Activated T-helper 17 cell treated with anti-CD3 and anti-CD28 coated beads, Interleukin-2, amount 50 U/mL, for 72 hours (primary cell): ENCODE measurements around the gene MGAM2. TPM values are rescaled to one million over a fixed set of nuclear protein-coding genes. Genes with fewer than 3 reads are reported as not detected.

Experiments used
- ATAC-seq: fragments of 150-1000 bp; cut with Tn5 transposase; replicated peaks from 2 replicates; pipeline ENCODE4 v1.10.0; 2021; ENCODE audit warnings: mild to moderate bottlenecking, moderate library complexity
- H3K27ac Mint-ChIP-seq: one replicate; pipeline ENCODE4 v1.8.0; 2022; ENCODE audit warnings: mixed read lengths
- H3K27me3 Mint-ChIP-seq: one replicate; pipeline ENCODE4 v1.8.0; 2022; ENCODE audit warnings: mixed read lengths
- H3K36me3 Mint-ChIP-seq: one replicate; pipeline ENCODE4 v1.8.0; 2022; ENCODE audit warnings: low read depth, mild to moderate bottlenecking, mixed read lengths
- H3K4me1 Mint-ChIP-seq: one replicate; pipeline ENCODE4 v1.8.0; 2022; ENCODE audit warnings: mixed read lengths
- H3K4me3 Mint-ChIP-seq: one replicate; pipeline ENCODE4 v1.8.0; 2022; ENCODE audit warnings: mild to moderate bottlenecking, mixed read lengths
- H3K9me3 Mint-ChIP-seq: one replicate; pipeline ENCODE4 v1.8.0; 2022; ENCODE audit warnings: mixed read lengths
- total RNA-seq, 2 donors: library from RNA; stranded (reverse); gene quantifications; one replicate each; pipeline ENCODE4 v1.2.3, GENCODE V29; 2022

Gene MGAM2
- total RNA-seq, 2 donors from 2014 or later = 0.58 TPM; not detected in 1

DNA sequence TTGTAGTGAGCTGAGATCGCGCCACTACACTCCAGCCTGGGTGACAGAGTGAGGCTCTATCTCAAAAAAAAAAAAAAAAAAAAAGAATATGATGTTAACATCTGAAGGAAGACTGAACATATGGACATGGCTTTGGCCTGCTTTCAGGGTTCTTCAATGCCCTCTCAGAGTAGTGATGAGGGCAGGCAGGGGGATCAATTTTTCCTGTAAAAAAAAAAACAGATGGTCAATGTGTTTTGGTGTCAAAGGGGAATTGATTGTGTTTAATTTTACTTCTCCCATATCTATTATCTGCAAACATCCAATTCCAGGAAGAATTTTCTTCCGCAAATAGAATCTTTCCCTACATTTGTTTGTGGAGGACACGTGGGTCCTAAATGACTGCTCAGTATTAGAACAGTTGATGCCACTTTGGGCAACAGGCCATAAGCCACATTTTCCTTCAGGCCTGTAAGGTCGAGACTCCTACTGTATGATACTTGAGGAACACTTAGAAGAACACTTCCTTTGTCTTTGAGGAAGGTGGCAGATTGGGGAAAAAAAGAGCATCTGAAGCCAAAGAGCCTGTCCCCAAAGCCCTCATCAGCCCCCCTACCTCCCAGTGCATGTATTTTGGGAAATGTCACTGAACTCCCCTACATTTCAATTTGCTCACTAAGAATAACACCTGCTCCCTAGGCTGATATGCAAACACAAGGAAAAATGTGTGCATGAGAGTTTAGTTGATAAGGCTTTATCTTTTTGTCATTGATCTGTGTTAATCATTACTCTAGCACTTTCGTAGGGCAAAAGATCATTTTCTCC, 28.3 kb downstream of the MGAM2 start:
- H3K4me3 Mint-ChIP-seq = no peak overlapping the region
- no peaks in the 10 kb centered on the region for H3K36me3 Mint-ChIP-seq
- H3K27ac Mint-ChIP-seq = no peak overlapping the region
- peaks cover 4% of the 10 kb centered on the region for H3K27me3 Mint-ChIP-seq
- H3K9me3 Mint-ChIP-seq = no peaks in the 10 kb centered on the region
- H3K4me1 Mint-ChIP-seq = no peaks in the 10 kb centered on the region
- no peak for ATAC-seq

DNA sequence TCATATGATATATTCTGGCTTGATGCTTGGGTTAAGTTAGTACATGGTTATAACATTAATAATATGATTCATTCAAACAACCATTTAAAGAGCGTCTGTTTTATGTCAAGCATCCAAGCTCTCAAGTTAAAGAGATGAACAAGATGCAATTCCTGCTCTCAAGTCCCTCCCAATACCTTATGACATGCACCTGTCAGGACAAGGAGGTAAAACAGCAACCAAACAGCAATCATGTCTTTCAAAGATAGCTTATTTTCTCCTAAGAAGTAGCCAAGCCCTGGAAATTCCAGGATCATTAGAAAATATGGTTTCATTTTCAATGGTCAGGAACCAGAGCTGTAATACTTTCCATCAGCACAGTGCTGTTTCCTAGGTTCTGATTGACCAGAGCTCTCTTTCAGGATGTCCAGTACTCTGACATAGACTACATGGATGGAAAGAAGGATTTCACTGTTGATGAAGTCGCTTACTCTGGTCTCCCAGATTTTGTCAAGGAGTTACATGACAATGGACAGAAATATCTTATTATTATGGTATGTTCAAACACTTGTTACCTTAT, 29.0 kb downstream of the MGAM2 start:
- Mint-ChIP-seq H3K4me3 (no peak overlapping the region), H3K4me1 (no peaks in the 10 kb centered on the region), H3K27ac (no peak overlapping the region), H3K9me3 (no peaks in the 10 kb centered on the region), H3K36me3 (no peaks in the 10 kb centered on the region), H3K27me3 (peaks cover 4% of the 10 kb centered on the region)
- ATAC-seq = no peak

DNA sequence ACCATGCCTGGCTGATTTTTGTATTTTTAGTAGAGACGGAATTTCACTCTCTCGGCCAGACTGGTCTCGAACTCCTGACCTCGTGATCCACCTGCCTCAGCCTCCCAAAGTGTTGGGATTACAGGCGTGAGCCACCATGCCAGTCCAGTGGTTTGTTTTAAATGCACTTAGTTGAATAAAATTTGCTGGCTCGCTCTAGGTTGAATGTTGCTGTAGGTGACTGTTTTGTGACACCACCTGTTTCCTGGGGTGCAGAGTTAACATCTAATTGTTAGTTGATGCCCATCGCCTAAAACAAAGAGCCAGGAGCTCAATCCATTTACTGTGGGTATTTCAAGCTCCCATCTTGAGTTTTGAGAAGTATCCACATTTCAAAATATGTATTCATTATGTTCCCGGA, 31.2 kb downstream of the MGAM2 start:
- no peak overlapping the region for H3K27ac Mint-ChIP-seq

DNA sequence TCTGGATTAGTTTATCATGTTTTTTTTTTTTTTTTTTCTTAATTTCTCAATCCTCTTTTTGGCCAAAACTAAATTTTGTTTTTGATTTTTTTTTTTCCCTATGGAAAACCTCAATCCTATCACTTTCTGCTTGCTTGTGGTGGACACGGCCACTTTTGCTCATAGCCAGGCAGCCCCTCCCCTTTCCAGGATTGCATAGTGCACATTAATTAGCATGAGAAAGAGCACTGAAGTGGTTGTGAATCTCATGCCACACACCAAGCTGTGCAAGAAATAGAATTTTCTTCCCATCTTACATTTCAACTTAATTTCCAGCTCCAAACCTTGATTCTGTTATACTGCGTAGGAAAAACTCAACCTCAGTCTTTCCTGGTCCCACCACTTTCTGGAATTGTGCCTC, 34.6 kb downstream of the MGAM2 start:
- H3K9me3 Mint-ChIP-seq = peaks cover 3% of the 10 kb centered on the region
- no peak overlapping the region for H3K4me3 Mint-ChIP-seq
- no peaks in the 10 kb centered on the region for H3K4me1 Mint-ChIP-seq
- no peak overlapping the region for H3K27ac Mint-ChIP-seq
- peaks cover 17% of the 10 kb centered on the region for H3K27me3 Mint-ChIP-seq
- H3K36me3 Mint-ChIP-seq = no peaks in the 10 kb centered on the region
- no peak for ATAC-seq

More for the DNA sequence above, 31.2 kb downstream of the MGAM2 start:
- no peaks in the 10 kb centered on the region for H3K36me3 Mint-ChIP-seq
- no peaks in the 10 kb centered on the region for H3K9me3 Mint-ChIP-seq
- H3K4me3 Mint-ChIP-seq = no peak overlapping the region
- H3K4me1 Mint-ChIP-seq = no peaks in the 10 kb centered on the region
- ATAC-seq = no peak
- H3K27me3 Mint-ChIP-seq = peaks cover 4% of the 10 kb centered on the region

DNA sequence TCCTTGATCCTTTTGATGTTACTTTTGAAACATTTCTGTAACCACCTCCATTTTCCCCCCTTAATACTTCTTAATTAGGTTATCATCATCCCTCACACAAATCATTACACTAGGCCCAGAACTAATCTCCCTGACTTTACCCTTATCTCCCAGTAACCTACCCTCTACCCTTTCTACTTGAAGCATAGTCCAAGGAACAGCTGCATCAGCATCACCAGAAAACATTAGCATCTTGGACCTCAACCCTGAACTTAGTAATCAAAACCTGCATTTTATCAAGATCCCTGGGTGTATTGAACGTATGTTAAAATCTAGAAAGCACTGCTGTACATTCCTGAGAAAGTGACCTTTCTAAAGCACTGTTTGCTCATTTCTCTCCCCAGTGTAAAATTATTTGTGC, 38.8 kb downstream of the MGAM2 start:
- Mint-ChIP-seq H3K27ac (no peak overlapping the region), H3K4me1 (no peaks in the 10 kb centered on the region), H3K36me3 (no peaks in the 10 kb centered on the region), H3K9me3 (peaks cover 3% of the 10 kb centered on the region), H3K27me3 (peaks cover 20% of the 10 kb centered on the region), H3K4me3 (no peak overlapping the region)
- no peak for ATAC-seq

DNA sequence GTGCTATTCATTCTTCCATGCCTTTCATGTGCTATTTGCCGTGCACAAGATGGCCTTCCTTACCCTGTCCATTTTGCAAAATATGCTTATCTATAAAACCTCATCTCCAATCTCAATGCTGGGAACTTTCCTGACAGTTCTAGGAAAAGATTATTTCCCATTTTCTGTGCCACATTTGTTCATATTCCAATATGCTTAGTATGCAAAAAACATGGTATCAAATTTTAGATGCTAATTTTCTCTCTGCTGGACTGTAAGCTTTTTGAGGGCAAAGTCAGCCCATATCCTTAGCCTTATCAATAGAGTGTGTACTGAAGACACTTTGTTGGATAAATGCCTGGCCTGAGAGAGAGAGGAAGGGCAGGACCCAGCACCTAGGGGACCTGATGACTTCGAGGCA, 39.4 kb downstream of the MGAM2 start:
- H3K4me3 Mint-ChIP-seq = no peak overlapping the region
- no peak for ATAC-seq
- H3K9me3 Mint-ChIP-seq = peaks cover 3% of the 10 kb centered on the region
- H3K36me3 Mint-ChIP-seq = no peaks in the 10 kb centered on the region
- no peaks in the 10 kb centered on the region for H3K4me1 Mint-ChIP-seq
- H3K27me3 Mint-ChIP-seq = peaks cover 20% of the 10 kb centered on the region
- H3K27ac Mint-ChIP-seq = no peak overlapping the region

DNA sequence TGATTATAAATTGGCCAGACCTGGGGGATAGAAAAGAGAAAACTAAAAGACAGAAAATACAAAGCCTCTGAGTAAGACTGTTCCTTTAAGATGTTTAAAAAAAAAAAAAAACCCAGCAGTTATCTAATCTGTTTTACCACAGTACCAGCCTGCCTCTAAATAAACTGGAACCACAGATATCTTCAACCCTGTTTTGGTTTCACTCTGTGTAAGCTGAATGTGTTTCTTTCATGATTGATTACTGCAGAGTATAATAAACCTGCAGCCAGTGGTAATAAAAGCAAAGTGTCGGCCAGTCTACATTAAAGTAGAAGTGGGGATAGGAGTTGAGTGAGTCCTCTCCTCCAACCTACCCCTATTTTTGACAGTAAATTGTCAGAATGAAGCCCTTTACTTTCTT, 40.6 kb downstream of the MGAM2 start:
- no peak overlapping the region for H3K4me3 Mint-ChIP-seq
- H3K27ac Mint-ChIP-seq = no peak overlapping the region
- H3K36me3 Mint-ChIP-seq = no peaks in the 10 kb centered on the region
- no peak for ATAC-seq
- H3K4me1 Mint-ChIP-seq = no peaks in the 10 kb centered on the region
- peaks cover 3% of the 10 kb centered on the region for H3K9me3 Mint-ChIP-seq
- peaks cover 20% of the 10 kb centered on the region for H3K27me3 Mint-ChIP-seq

DNA sequence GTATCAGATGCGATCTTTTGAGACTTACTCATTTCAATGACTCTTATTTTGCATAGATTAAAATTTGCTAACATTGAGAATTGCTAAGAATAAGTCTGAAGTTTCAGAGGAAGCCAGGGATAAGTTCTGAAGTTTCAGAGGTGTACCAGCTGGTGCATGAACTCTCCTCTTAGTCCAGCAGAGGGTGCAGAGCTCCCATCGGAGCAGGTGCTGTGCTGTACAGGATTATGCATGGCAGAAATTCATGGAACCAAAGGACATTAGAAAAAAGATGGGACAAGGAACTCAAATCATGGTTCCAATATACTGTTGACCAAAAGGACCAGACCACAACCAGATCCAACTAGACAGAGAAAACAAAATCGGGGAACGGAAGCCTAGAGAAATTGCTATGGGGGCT, 41.9 kb downstream of the MGAM2 start:
- no peaks in the 10 kb centered on the region for H3K36me3 Mint-ChIP-seq
- no peak overlapping the region for H3K27ac Mint-ChIP-seq
- no peak overlapping the region for H3K4me3 Mint-ChIP-seq
- H3K27me3 Mint-ChIP-seq = peaks cover 19% of the 10 kb centered on the region
- no peaks in the 10 kb centered on the region for H3K9me3 Mint-ChIP-seq
- no peak for ATAC-seq
- no peaks in the 10 kb centered on the region for H3K4me1 Mint-ChIP-seq

DNA sequence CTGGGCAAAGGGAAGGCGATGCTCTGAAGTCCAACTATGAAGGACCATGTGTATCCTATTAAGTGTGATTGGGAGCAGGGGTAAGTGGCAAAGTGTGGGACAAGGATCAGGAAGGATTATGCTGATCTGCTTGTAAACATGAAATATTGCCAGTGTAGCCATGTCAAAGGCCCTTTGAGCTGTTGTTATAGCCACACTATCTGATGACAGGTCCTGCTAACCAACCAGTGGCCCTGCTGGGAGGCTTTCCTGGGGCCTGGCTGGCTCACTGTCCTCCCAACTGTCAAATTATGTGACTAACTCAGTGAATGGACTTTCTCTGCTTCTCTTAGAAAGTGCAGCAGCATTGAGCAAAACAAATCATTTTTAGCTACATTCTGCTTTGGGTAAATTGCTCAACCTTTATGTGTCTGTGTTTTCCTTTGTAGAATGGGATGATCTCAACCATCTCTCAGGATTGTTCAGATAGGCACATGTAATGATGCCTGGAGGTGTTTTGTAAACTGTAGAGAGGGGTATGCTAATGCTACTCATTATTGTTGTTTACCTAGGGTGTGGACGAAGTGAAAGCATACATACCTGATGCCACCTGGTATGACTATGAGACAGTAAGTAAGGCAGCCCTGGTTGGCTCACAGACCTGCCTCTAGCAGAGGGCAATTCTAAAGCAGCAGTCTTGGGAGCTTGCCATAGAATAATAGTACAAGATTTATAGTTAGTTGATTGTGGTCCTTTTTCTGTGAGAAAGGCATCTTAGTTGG, 47.4 kb downstream of the MGAM2 start:
- Mint-ChIP-seq H3K4me3 (no peak overlapping the region), H3K27ac (no peak overlapping the region), H3K4me1 (no peaks in the 10 kb centered on the region), H3K36me3 (no peaks in the 10 kb centered on the region), H3K27me3 (peaks cover 14% of the 10 kb centered on the region), H3K9me3 (no peaks in the 10 kb centered on the region)
- ATAC-seq = no peak

DNA sequence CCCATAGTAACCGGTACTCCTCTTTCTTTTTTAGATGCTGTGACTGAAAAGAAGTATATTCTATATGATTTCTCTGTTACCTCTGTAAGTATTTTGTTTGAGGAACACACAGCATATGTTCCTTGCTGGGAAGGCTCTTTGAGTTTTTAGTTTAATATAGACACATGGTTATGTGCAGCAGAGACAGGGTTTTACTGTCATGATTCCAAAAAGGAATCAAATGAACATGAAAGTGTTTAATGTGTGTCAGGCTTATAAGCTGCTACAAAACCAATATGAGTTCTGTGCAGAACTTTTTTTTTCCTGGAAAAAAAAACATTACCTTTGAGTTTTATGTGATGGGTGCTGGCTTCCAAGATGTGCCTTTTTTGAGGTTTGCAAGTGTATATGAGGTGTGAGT, 50.4 kb downstream of the MGAM2 start:
- Mint-ChIP-seq H3K27me3 (peaks cover 18% of the 10 kb centered on the region), H3K36me3 (no peaks in the 10 kb centered on the region), H3K4me3 (no peak overlapping the region), H3K27ac (no peak overlapping the region), H3K9me3 (no peaks in the 10 kb centered on the region), H3K4me1 (no peaks in the 10 kb centered on the region)
- ATAC-seq = no peak

DNA sequence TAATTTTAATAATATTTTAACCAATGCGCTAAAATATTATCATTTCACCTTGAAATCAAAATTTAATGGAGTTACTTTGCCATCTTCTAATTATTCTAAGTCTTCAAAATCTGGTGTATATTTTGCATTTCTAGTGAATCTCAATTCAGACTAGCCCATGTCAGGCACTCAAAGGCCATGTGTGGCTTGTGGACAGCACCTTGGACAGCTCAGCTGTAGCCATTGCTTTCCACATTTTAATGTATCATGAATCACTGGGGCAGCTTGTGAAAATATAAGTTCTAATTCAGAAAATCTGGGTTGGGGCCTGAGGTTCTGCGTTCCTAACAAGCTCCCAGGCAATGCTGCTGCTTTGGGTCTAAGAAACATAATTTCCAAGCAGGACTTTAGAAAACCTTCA, 57.2 kb downstream of the MGAM2 start:
- no peak overlapping the region for H3K27ac Mint-ChIP-seq
- no peaks in the 10 kb centered on the region for H3K4me1 Mint-ChIP-seq
- no peaks in the 10 kb centered on the region for H3K36me3 Mint-ChIP-seq
- no peak overlapping the region for H3K4me3 Mint-ChIP-seq
- peaks cover 11% of the 10 kb centered on the region for H3K27me3 Mint-ChIP-seq
- ATAC-seq = no peak
- no peaks in the 10 kb centered on the region for H3K9me3 Mint-ChIP-seq

DNA sequence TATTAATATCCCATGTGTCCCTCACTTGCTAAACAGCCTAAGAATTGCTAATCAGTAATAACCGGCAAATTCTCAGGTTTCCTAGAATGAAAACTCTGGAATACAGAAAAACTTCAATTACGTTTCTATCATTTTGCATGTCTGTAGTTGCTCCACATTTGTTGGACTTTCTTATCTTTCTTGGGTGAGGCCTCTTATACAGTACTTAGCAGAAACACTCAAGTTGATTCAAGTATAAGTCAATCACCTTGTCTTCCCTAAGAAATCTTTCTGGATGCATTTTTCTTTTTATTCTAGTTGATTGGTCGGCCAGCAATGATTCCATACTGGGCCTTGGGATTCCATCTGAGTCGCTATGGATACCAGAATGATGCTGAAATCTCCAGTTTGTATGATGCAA, 61.4 kb downstream of the MGAM2 start:
- Mint-ChIP-seq H3K4me3 (no peak overlapping the region), H3K27me3 (peaks cover 4% of the 10 kb centered on the region), H3K9me3 (peaks cover 4% of the 10 kb centered on the region), H3K4me1 (no peaks in the 10 kb centered on the region), H3K36me3 (no peaks in the 10 kb centered on the region), H3K27ac (no peak overlapping the region)
- ATAC-seq = no peak

DNA sequence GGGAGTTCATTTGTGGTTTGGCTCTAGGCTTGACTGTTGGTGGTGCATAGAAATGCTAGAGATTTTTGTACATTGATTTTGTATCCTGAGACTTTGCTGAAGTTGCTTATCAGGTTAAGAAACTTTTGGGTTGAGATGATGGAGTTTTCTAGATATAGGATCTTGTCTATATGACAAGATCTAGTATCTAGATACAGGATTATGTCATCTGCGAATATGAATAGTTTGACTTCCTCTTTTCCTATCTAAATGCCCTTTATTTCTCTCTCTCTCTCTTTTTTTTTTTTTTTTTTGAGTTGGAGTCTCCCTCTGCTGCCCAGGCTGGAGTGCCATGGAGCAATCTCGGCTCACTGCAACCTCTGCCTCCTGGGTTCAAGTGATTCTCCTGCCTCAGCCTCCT, 62.9 kb downstream of the MGAM2 start:
- H3K27me3 Mint-ChIP-seq = peaks cover 4% of the 10 kb centered on the region

DNA sequence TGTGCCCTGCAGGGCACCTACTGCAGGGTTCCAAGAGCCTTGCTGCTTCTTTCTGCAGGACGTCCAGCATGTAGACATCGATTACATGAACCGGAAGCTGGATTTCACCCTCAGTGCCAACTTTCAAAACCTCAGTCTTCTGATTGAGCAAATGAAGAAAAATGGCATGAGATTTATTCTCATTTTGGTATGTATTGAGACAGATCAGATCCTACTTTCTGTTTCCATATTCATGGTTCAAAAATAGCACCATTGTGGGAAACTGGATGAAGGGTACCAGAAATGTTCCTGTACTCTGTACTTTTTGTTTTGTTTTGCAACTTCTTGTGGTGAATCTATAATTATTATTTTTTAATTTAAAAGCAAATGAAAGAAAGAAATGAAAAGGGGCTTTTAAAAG, 64.1 kb downstream of the MGAM2 start:
- Mint-ChIP-seq H3K4me3 (no peak overlapping the region), H3K9me3 (peaks cover 4% of the 10 kb centered on the region), H3K4me1 (no peaks in the 10 kb centered on the region), H3K27ac (no peak overlapping the region), H3K27me3 (peaks cover 7% of the 10 kb centered on the region), H3K36me3 (no peaks in the 10 kb centered on the region)
- ATAC-seq = no peak

More for the DNA sequence above, 62.9 kb downstream of the MGAM2 start:
- ATAC-seq = no peak
- Mint-ChIP-seq H3K36me3 (no peaks in the 10 kb centered on the region), H3K9me3 (peaks cover 4% of the 10 kb centered on the region), H3K4me1 (no peaks in the 10 kb centered on the region), H3K27ac (no peak overlapping the region), H3K4me3 (no peak overlapping the region)

DNA sequence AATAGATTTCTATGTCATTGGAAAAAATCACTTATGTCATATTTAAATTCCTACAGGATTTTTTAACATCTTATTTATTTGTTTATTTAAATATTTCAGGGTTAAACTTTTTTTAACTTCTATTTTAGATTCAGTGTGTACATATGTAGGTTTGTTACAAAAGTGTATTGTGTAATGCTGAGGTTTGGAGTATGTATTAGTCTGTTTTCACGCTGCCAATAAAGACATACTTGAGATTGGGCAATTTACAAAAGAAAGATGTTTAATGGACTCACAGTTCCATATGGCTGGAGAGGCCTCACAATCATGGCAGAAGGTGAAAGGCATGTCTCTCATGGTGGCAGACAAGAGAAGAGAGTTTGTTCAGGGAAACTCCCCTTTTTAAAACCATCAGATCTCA, 65.4 kb downstream of the MGAM2 start:
- Mint-ChIP-seq H3K36me3 (no peaks in the 10 kb centered on the region), H3K4me3 (no peak overlapping the region), H3K27me3 (peaks cover 7% of the 10 kb centered on the region), H3K27ac (no peak overlapping the region), H3K4me1 (no peaks in the 10 kb centered on the region), H3K9me3 (peaks cover 4% of the 10 kb centered on the region)
- ATAC-seq = no peak
